ENCODE results near the gene RAB7A. TPM values are rescaled to one million over a fixed set of nuclear protein-coding genes. Genes with fewer than 3 reads are reported as not detected.

Gene RAB7A
- total RNA-seq, 1 experiment from 2014 or later: 155 TPM

- Histone ChIP-seq H3K56ac (ENCODE audit: insufficient read length, low read depth, low read length) (no peak overlapping the region), H3K4me2 (ENCODE audit: insufficient read depth, insufficient read length, low read length) (no peak overlapping the region), H4K91ac (ENCODE audit: insufficient read length, low read depth, low read length) (no peak overlapping the region), H4K5ac (ENCODE audit: insufficient read length, low read depth, low read length) (no peak overlapping the region), H3K9me3 (ENCODE audit: control insufficient read depth, low read depth, low read length) (no peaks in the 10 kb centered on the region), H2BK20ac (ENCODE audit: low read depth, low read length, poor library complexity, severe bottlenecking) (no peak overlapping the region), H3K79me1 (ENCODE audit: insufficient read depth, low read depth, low read length, poor library complexity, severe bottlenecking) (no peaks in the 10 kb centered on the region), H3K14ac (ENCODE audit: insufficient read depth, low read length) (no peak overlapping the region), H3K4ac (ENCODE audit: low read depth, low read length) (no peak overlapping the region), H4K8ac (replicated peaks; ENCODE audit: insufficient read length, low read depth, low read length) (no peak overlapping the region), H2BK5ac (ENCODE audit: insufficient read length, low read length) (no peak overlapping the region), H2AK5ac (ENCODE audit: insufficient read length, low read length) (no peak overlapping the region), H2BK12ac (ENCODE audit: insufficient read length, low read depth, low read length) (no peak overlapping the region), H3K27me3 (ENCODE audit: insufficient read depth, low read length) (no peaks in the 10 kb centered on the region), H3K79me2 (ENCODE audit: insufficient read depth, low read length) (no peaks in the 10 kb centered on the region), H3K9ac (ENCODE audit: extremely low read depth, insufficient read length, low read length) (no peak overlapping the region), H3K23ac (ENCODE audit: insufficient read length, low read depth, low read length) (no peak overlapping the region), H3K18ac (ENCODE audit: insufficient read length, low read depth, low read length) (no peak overlapping the region), H4K20me1 (ENCODE audit: control insufficient read depth, insufficient read depth, insufficient read length) (no peaks in the 10 kb centered on the region), H2BK15ac (ENCODE audit: low read depth, low read length) (no peak overlapping the region), H3K4me1 (ENCODE audit: insufficient read depth, low read length) (peaks cover 4% of the 10 kb centered on the region; the same call in 1 of the 2 replicates), H3K27ac (ENCODE audit: insufficient read length, low read depth, low read length) (no peak overlapping the region), H3K23me2 (ENCODE audit: insufficient read length, low read depth, low read length, poor library complexity, severe bottlenecking) (no peaks in the 10 kb centered on the region), H2BK120ac (ENCODE audit: low read depth, low read length, poor library complexity, severe bottlenecking) (no peak overlapping the region), H3T11ph (ENCODE audit: low read length) (no peak overlapping the region), H2AFZ (ENCODE audit: low read length) (no peak overlapping the region)
- H3K36me3 Mint-ChIP-seq (ENCODE audit: insufficient read depth in 1 of 3, low read depth in 3 of 3): 0 out of 7 replicates have a peak, but pooled peaks cover 0 to 6% (median 0%) of the 10 kb centered on the region in 3 experiments
- no peaks in the 10 kb centered on the region for H3K9me3 Mint-ChIP-seq
- peaks cover 28 to 33% of the 10 kb centered on the region in 2 experiments for H3K4me1 Mint-ChIP-seq
- no peak for TF ChIP-seq CTCF (conservative IDR thresholded peaks at IDR 0.05)
- H3K4me3 Mint-ChIP-seq: no peak overlapping the region
- H3K27me3 Mint-ChIP-seq (ENCODE audit: low read depth): no peaks in the 10 kb centered on the region; the same call in 1 of the 2 replicates
- WGBS (ENCODE audit: extremely low coverage, insufficient read length, low lambda C conversion rate): no CpG with 5 or more reads among the region's 4 CpGs
- DNase-seq: no peak
- H3K27ac Mint-ChIP-seq: no peak overlapping the region
Observed at GRCh38 chr3:128709038-128709437, 16.9 kb upstream of the RAB7A start.

Measured in H9 (cell line).